Tibial nerve (tissue), 3 donors: ENCODE data around the gene TTC21B.

Experiments used
- POLR2A ChIP-seq, 2 donors: fragments of 450-650 bp; IDR thresholded peaks; one replicate each; pipeline ENCODE4 v1.6.1; 2017; ENCODE audit warnings: antibody characterized with exemption in 2 of 2, mild to moderate bottlenecking in 2 of 2, moderate library complexity in 2 of 2
- TF ChIP-seq, protein P1 (sequence below), 5 experiments: fragments of 200-600 bp in 3 of 5; fragments of 450-650 bp in 2 of 5; sonication (generic) in 3 of 5; IDR thresholded peaks; one replicate each; pipeline ENCODE4 v1.5.1; 2016 to 2019; ENCODE audit warnings: antibody characterized with exemption in 5 of 5, mild to moderate bottlenecking in 3 of 5, moderate library complexity in 2 of 5

GRCh38 chr2:165920748-165921147 lies 32.8 kb downstream of the TTC21B start:
- TF ChIP-seq, protein P1, sequence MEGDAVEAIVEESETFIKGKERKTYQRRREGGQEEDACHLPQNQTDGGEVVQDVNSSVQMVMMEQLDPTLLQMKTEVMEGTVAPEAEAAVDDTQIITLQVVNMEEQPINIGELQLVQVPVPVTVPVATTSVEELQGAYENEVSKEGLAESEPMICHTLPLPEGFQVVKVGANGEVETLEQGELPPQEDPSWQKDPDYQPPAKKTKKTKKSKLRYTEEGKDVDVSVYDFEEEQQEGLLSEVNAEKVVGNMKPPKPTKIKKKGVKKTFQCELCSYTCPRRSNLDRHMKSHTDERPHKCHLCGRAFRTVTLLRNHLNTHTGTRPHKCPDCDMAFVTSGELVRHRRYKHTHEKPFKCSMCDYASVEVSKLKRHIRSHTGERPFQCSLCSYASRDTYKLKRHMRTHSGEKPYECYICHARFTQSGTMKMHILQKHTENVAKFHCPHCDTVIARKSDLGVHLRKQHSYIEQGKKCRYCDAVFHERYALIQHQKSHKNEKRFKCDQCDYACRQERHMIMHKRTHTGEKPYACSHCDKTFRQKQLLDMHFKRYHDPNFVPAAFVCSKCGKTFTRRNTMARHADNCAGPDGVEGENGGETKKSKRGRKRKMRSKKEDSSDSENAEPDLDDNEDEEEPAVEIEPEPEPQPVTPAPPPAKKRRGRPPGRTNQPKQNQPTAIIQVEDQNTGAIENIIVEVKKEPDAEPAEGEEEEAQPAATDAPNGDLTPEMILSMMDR (IDR thresholded peaks at IDR 0.05), result no peak
- no peak for TF ChIP-seq POLR2A (IDR thresholded peaks at IDR 0.05)
